DND-41 (cell line): Measurements from ENCODE around the gene SLC28A3.

Experiments used
- ATAC-seq: fragments of 200-7000 bp; cut with Tn5 transposase; 3 replicates; pipeline ENCODE4 v1.9.1; 2021; ENCODE audit warnings: low read depth; ENCODE audit not compliant: insufficient read depth
- DNase-seq: peaks from one replicate; pipeline ENCODE4 v3.0.0-alpha.2; 2020
- H2AFZ ChIP-seq: 2 replicates; pipeline ENCODE4 v1.6.0; 2012; ENCODE audit warnings: low read depth, low read length
- H3K27ac ChIP-seq: 2 replicates; pipeline ENCODE4 v1.5.1; 2012; ENCODE audit warnings: low read length, inconsistent platforms
- H3K27me3 ChIP-seq: fragments of 200-600 bp; sonication (generic); 2 replicates; pipeline ENCODE4 v1.6.0; 2012; ENCODE audit warnings: low read length, mild to moderate bottlenecking, inconsistent platforms; ENCODE audit not compliant: insufficient read depth, poor library complexity
- H3K36me3 ChIP-seq: 2 replicates; pipeline ENCODE4 v1.5.1; 2012; ENCODE audit warnings: low read length, inconsistent platforms; ENCODE audit not compliant: insufficient read depth
- H3K4me1 ChIP-seq: 2 replicates; pipeline ENCODE4 v1.5.1; 2012; ENCODE audit warnings: mild to moderate bottlenecking, low read length; ENCODE audit not compliant: insufficient read depth
- H3K4me2 ChIP-seq: 2 replicates; pipeline ENCODE4 v1.6.0; 2012; ENCODE audit warnings: mild to moderate bottlenecking, moderate library complexity, low read length, inconsistent platforms; ENCODE audit not compliant: insufficient read depth
- H3K4me3 ChIP-seq, 2 experiments: fragments of 200-600 bp in 1 of 2; shearing (Covaris generic) in 1 of 2; 2 replicates each; pipeline ENCODE4 v1.5.1; 2012 to 2016; ENCODE audit warnings: inconsistent platforms in 2 of 2, low read length in 2 of 2, mild to moderate bottlenecking in 2 of 2, low read depth in 1 of 2, moderate library complexity in 1 of 2
- H3K79me2 ChIP-seq: 2 replicates; pipeline ENCODE4 v1.6.0; 2012; ENCODE audit warnings: low read length, inconsistent platforms; ENCODE audit not compliant: insufficient read depth
- H3K9ac ChIP-seq: 2 replicates; pipeline ENCODE4 v1.6.0; 2012; ENCODE audit warnings: low read depth, mild to moderate bottlenecking, inconsistent platforms, low read length, moderate library complexity
- H3K9me3 ChIP-seq: 2 replicates; pipeline ENCODE4 v1.5.1; 2012; ENCODE audit warnings: low read length, moderate library complexity, mild to moderate bottlenecking, inconsistent platforms; ENCODE audit not compliant: insufficient read depth, severe bottlenecking
- H4K20me1 ChIP-seq: 2 replicates; pipeline ENCODE4 v1.6.0; 2012; ENCODE audit warnings: low read length; ENCODE audit not compliant: insufficient read depth
- CTCF ChIP-seq: IDR thresholded peaks from 2 replicates; pipeline ENCODE4 v1.5.1; 2012; ENCODE audit warnings: borderline replicate concordance, low read length, moderate library complexity, mild to moderate bottlenecking; ENCODE audit not compliant: poor library complexity, severe bottlenecking; ENCODE audit errors: extremely low read depth
- EZH2 ChIP-seq: IDR thresholded peaks from 3 replicates; pipeline ENCODE4 v1.6.1; 2012; ENCODE audit warnings: borderline replicate concordance, low read depth, mild to moderate bottlenecking, moderate library complexity, low read length, inconsistent platforms; ENCODE audit not compliant: severe bottlenecking

The SLC28A3 gene

GRCh38 chr9:84276741-84277140 lies 63.8 kb downstream of the SLC28A3 start:
- Histone ChIP-seq H3K4me2 (no peak overlapping the region), H3K9ac (no peak overlapping the region), H3K4me3 (no peak overlapping the region), H3K27ac (no peak overlapping the region), H3K27me3 (peaks cover 10% of the 10 kb centered on the region), H3K9me3 (no peaks in the 10 kb centered on the region), H3K36me3 (no peaks in the 10 kb centered on the region), H3K79me2 (no peaks in the 10 kb centered on the region), H4K20me1 (no peaks in the 10 kb centered on the region), H3K4me1 (no peaks in the 10 kb centered on the region), H2AFZ (no peak overlapping the region)
- DNase-seq (no peak), ATAC-seq (no peak)
- TF ChIP-seq CTCF = no peak
- TF ChIP-seq EZH2 = no peak

- H3K4me3 ChIP-seq = no peak overlapping the region
Observed at GRCh38 chr9:84271921-84272556, 68.5 kb downstream of the SLC28A3 start.

GRCh38 chr9:84271531-84271900 lies 69.0 kb downstream of the SLC28A3 start:
- Histone ChIP-seq H3K4me1 (no peaks in the 10 kb centered on the region), H3K9me3 (no peaks in the 10 kb centered on the region), H3K4me3 (no peak overlapping the region), H3K27me3 (peaks cover 11% of the 10 kb centered on the region), H3K27ac (no peak overlapping the region), H3K79me2 (no peaks in the 10 kb centered on the region), H3K4me2 (no peak overlapping the region), H2AFZ (no peak overlapping the region), H3K9ac (no peak overlapping the region), H4K20me1 (no peaks in the 10 kb centered on the region), H3K36me3 (no peaks in the 10 kb centered on the region)
- DNase-seq (no peak), ATAC-seq (no peak)
- TF ChIP-seq CTCF (no peak), EZH2 (no peak)

More at GRCh38 chr9:84271921-84272556, 68.5 kb downstream of the SLC28A3 start:
- Histone ChIP-seq H3K79me2 (no peaks in the 10 kb centered on the region), H3K27ac (no peak overlapping the region), H3K27me3 (peaks cover 11% of the 10 kb centered on the region), H4K20me1 (no peaks in the 10 kb centered on the region), H3K9me3 (no peaks in the 10 kb centered on the region), H3K9ac (no peak overlapping the region), H3K4me2 (no peak overlapping the region), H3K4me1 (no peaks in the 10 kb centered on the region), H3K36me3 (no peaks in the 10 kb centered on the region), H2AFZ (no peak overlapping the region)
- no peak for TF ChIP-seq CTCF
- TF ChIP-seq EZH2 = no peak
- no peak for DNase-seq
- ATAC-seq = no peak
